ENCODE measurements around the gene CRB2. TPM values are rescaled to one million over a fixed set of nuclear protein-coding genes. Genes with fewer than 3 reads are reported as not detected.

CRB2 gene
- total RNA-seq, 2 donors from 2014 or later: under 0.01 to 1.3 TPM

GRCh38 chr9:123346026-123346425 lies 10.0 kb upstream of the CRB2 start:
- DNase-seq: no peak
- intact Hi-C loops (cut with DNase I): loop anchor here (10.0 kb wide), 1 partner anchor 261 kb away; no protein-coding TSS in a partner anchor
- no peaks in the 10 kb centered on the region for H3K9me3 ChIP-seq
- WGBS, 2 donors: 64 to 80% methylated on average over 6 to 9 of the region's 9 CpGs
- TF ChIP-seq POLR2A (IDR thresholded peaks at IDR 0.05) (no peak), CTCF (IDR thresholded peaks at IDR 0.05) (no peak)
- no peak for ATAC-seq
- H3K4me3 ChIP-seq: no peak overlapping the region
- no peaks in the 10 kb centered on the region for H3K36me3 ChIP-seq (replicated peaks in 1 of 2; ENCODE audit: insufficient read depth in 1 of 2, low read depth in 2 of 2)
- no peaks in the 10 kb centered on the region for H3K27me3 ChIP-seq
- no peak overlapping the region for H3K27ac ChIP-seq
- H3K4me1 ChIP-seq: no peaks in the 10 kb centered on the region

GRCh38 chr9:123346826-123347225 lies 9.2 kb upstream of the CRB2 start:
- Histone ChIP-seq H3K4me1 (no peaks in the 10 kb centered on the region), H3K9me3 (no peaks in the 10 kb centered on the region), H3K36me3 (replicated peaks in 1 of 2; ENCODE audit: insufficient read depth in 1 of 2, low read depth in 2 of 2) (no peaks in the 10 kb centered on the region), H3K27me3 (no peaks in the 10 kb centered on the region), H3K4me3 (no peak overlapping the region), H3K27ac (no peak overlapping the region)
- WGBS, 2 donors: 89 to 96% methylated on average over 3 of the region's 3 CpGs
- intact Hi-C loops (cut with DNase I): loop anchor here (10.0 kb wide), 1 partner anchor 262 kb away; no protein-coding TSS in a partner anchor
- ATAC-seq (no peak), DNase-seq (no peak)
- TF ChIP-seq POLR2A (IDR thresholded peaks at IDR 0.05) (no peak), CTCF (IDR thresholded peaks at IDR 0.05) (no peak)

GRCh38 chr9:123347289-123348060 lies 8.5 kb upstream of the CRB2 start:
- WGBS, 2 donors: 55 to 59% methylated on average over 12 of the region's 12 CpGs
- Histone ChIP-seq H3K9me3 (no peaks in the 10 kb centered on the region), H3K4me3 (no peak overlapping the region), H3K27me3 (no peaks in the 10 kb centered on the region), H3K27ac (no peak overlapping the region), H3K4me1 (no peaks in the 10 kb centered on the region), H3K36me3 (replicated peaks in 1 of 2; ENCODE audit: insufficient read depth in 1 of 2, low read depth in 2 of 2) (no peaks in the 10 kb centered on the region)
- ATAC-seq: no peak
- TF ChIP-seq CTCF (IDR thresholded peaks at IDR 0.05) (no peak), POLR2A (IDR thresholded peaks at IDR 0.05) (no peak)
- intact Hi-C loops (cut with DNase I): loop anchor here (10.0 kb wide), 1 partner anchor 263 kb away; no protein-coding TSS in a partner anchor
- no peak for DNase-seq

GRCh38 chr9:123348317-123348992 lies 7.5 kb upstream of the CRB2 start:
- H3K27me3 ChIP-seq: no peaks in the 10 kb centered on the region
- no peaks in the 10 kb centered on the region for H3K4me1 ChIP-seq
- no peak for ATAC-seq
- no peak for DNase-seq
- no peak for TF ChIP-seq POLR2A (IDR thresholded peaks at IDR 0.05)
- TF ChIP-seq CTCF (IDR thresholded peaks at IDR 0.05): no peak
- 38 to 43% methylated on average over 6 to 9 of the region's 9 CpGs for WGBS, 2 donors
- no peaks in the 10 kb centered on the region for H3K9me3 ChIP-seq
- H3K36me3 ChIP-seq (replicated peaks in 1 of 2; ENCODE audit: insufficient read depth in 1 of 2, low read depth in 2 of 2): no peaks in the 10 kb centered on the region
- intact Hi-C loops (cut with DNase I): loop anchor here (10.0 kb wide), 1 partner anchor 264 kb away; no protein-coding TSS in a partner anchor
- H3K27ac ChIP-seq: no peak overlapping the region
- no peak overlapping the region for H3K4me3 ChIP-seq

All from body of pancreas (tissue), 4 donors.